GM06990 (cell line): Measurements from ENCODE around the gene C9orf85.
A peak's percentile ranks its signal among the peaks of the same experiment; 100 is the strongest.
"Not testable (repeated sequence)": the region's sequence is repeated elsewhere in the genome, so short reads cannot be mapped to it uniquely, and the experiment has no call there.

Experiments used
- DNase-seq: peaks from one replicate; pipeline ENCODE4 v3.0.0-alpha.2; 2011; ENCODE audit not compliant: insufficient read length; ENCODE audit errors: extremely low read depth
- H3K27me3 ChIP-seq: replicated peaks from 2 replicates; pipeline ENCODE4 v1.6.0; 2011; ENCODE audit warnings: low read length; ENCODE audit not compliant: control insufficient read depth, insufficient read depth
- H3K36me3 ChIP-seq: 2 replicates; pipeline ENCODE4 v1.5.1; 2011; ENCODE audit warnings: low read length; ENCODE audit not compliant: control insufficient read depth, insufficient read depth
- H3K4me3 ChIP-seq: replicated peaks from 2 replicates; pipeline ENCODE4 v1.5.1; 2011; ENCODE audit warnings: low read depth, mild to moderate bottlenecking, control low read depth, low read length
- CTCF ChIP-seq: IDR thresholded peaks from 2 replicates; pipeline ENCODE4 v1.5.1; 2011; ENCODE audit warnings: low read length, control low read depth, mild to moderate bottlenecking, inconsistent platforms; ENCODE audit not compliant: insufficient read depth, poor library complexity, severe bottlenecking

The C9orf85 gene

GRCh38 chr9:71944754-71945375 lies 33.4 kb downstream of the C9orf85 start:
- no peaks in the 10 kb centered on the region for H3K27me3 ChIP-seq
- H3K36me3 ChIP-seq = no peaks in the 10 kb centered on the region
- TF ChIP-seq CTCF = no peak
- DNase-seq = no peak
- H3K4me3 ChIP-seq = no peak overlapping the region

GRCh38 chr9:71954652-71955051 lies 43.2 kb downstream of the C9orf85 start:
- not testable (repeated sequence) for DNase-seq, H3K27me3 ChIP-seq, H3K36me3 ChIP-seq, H3K4me3 ChIP-seq

GRCh38 chr9:71955300-71955915 lies 44.0 kb downstream of the C9orf85 start:
- Histone ChIP-seq H3K4me3 (no peak overlapping the region), H3K36me3 (no peaks in the 10 kb centered on the region), H3K27me3 (no peaks in the 10 kb centered on the region)
- no peak for TF ChIP-seq CTCF
- DNase-seq = peak; percentile 14

- TF ChIP-seq CTCF = no peak
- Histone ChIP-seq H3K36me3 (no peaks in the 10 kb centered on the region), H3K27me3 (no peaks in the 10 kb centered on the region), H3K4me3 (no peak overlapping the region)
- DNase-seq = no peak
These were observed 50.9 kb downstream of the C9orf85 start for GRCh38 chr9:71962328-71962727.

- DNase-seq, H3K4me3 ChIP-seq, H3K36me3 ChIP-seq, H3K27me3 ChIP-seq: not testable (repeated sequence)
These were observed 52.1 kb downstream of the C9orf85 start for GRCh38 chr9:71963471-71963996.

GRCh38 chr9:71965403-71965802 lies 54.0 kb downstream of the C9orf85 start:
- Histone ChIP-seq H3K27me3 (no peaks in the 10 kb centered on the region), H3K36me3 (no peaks in the 10 kb centered on the region), H3K4me3 (no peak overlapping the region)
- no peak for TF ChIP-seq CTCF
- DNase-seq = no peak
